GM23338 (cell line): ENCODE data around the gene FBRSL1.

Experiments
- CREB1 ChIP-seq: fragments of 250-450 bp; sonication (Bioruptor Pico); IDR thresholded peaks from 2 replicates; pipeline ENCODE4 v1.5.0; 2020; ENCODE audit warnings: low read depth, mild to moderate bottlenecking, moderate library complexity
- EZH2 ChIP-seq: fragments of 200-600 bp; sonication (generic); IDR thresholded peaks from one replicate; pipeline ENCODE4 v1.8.0; 2017; ENCODE audit warnings: antibody characterized with exemption, mild to moderate bottlenecking, low read depth; ENCODE audit not compliant: unreplicated experiment
- EZH2phosphoT487 ChIP-seq: fragments of 200-600 bp; sonication (generic); IDR thresholded peaks from one replicate; pipeline ENCODE4 v1.8.1; 2018; ENCODE audit warnings: antibody characterized with exemption; ENCODE audit not compliant: unreplicated experiment
- JUNB ChIP-seq: IDR thresholded peaks from one replicate; pipeline ENCODE4 v1.6.1; 2016; ENCODE audit warnings: antibody characterized with exemption; ENCODE audit not compliant: unreplicated experiment
- NANOG ChIP-seq: IDR thresholded peaks from 2 replicates; pipeline ENCODE4 v1.6.1; 2016; ENCODE audit warnings: antibody characterized with exemption, borderline replicate concordance
- POLR2AphosphoS5 ChIP-seq: IDR thresholded peaks from 2 replicates; pipeline ENCODE4 v1.6.1; 2016; ENCODE audit warnings: antibody characterized with exemption, low read depth
- STAT1 ChIP-seq: IDR thresholded peaks from one replicate; pipeline ENCODE4 v1.6.1; 2016; ENCODE audit warnings: antibody characterized with exemption; ENCODE audit not compliant: unreplicated experiment
- ZNF114 ChIP-seq: fragments of 250-450 bp; sonication (Bioruptor Pico); IDR thresholded peaks from 2 replicates; pipeline ENCODE4 v1.5.0; 2020; ENCODE audit warnings: mild to moderate bottlenecking, moderate library complexity
- ZNF331 ChIP-seq: fragments of 250-450 bp; sonication (Bioruptor Pico); IDR thresholded peaks from 2 replicates; pipeline ENCODE4 v1.5.0; 2020; ENCODE audit warnings: low read depth, mild to moderate bottlenecking, moderate library complexity
- TF ChIP-seq, protein P1 (sequence below), 2 experiments: fragments of 200-600 bp in 1 of 2; sonication (generic) in 1 of 2; conservative IDR thresholded peaks; 2 replicates each; pipeline versions ENCODE4 v1.5.1 to v1.6.1; 2016 to 2017; ENCODE audit warnings: antibody characterized with exemption in 2 of 2, low read depth in 2 of 2, mild to moderate bottlenecking in 2 of 2, moderate library complexity in 1 of 2
- TF ChIP-seq, protein P2 (sequence below): IDR thresholded peaks from one replicate; pipeline ENCODE4 v1.6.1; 2018; ENCODE audit warnings: antibody characterized with exemption; ENCODE audit not compliant: unreplicated experiment
- TF ChIP-seq, protein P3 (sequence below): IDR thresholded peaks from 2 replicates; pipeline ENCODE4 v1.6.1; 2016; ENCODE audit warnings: antibody characterized with exemption
- TF ChIP-seq, protein P4 (sequence below): fragments of 250-450 bp; sonication (Bioruptor Pico); IDR thresholded peaks from 2 replicates; pipeline ENCODE4 v1.5.0; 2020; ENCODE audit warnings: mild to moderate bottlenecking, moderate library complexity

DNA sequence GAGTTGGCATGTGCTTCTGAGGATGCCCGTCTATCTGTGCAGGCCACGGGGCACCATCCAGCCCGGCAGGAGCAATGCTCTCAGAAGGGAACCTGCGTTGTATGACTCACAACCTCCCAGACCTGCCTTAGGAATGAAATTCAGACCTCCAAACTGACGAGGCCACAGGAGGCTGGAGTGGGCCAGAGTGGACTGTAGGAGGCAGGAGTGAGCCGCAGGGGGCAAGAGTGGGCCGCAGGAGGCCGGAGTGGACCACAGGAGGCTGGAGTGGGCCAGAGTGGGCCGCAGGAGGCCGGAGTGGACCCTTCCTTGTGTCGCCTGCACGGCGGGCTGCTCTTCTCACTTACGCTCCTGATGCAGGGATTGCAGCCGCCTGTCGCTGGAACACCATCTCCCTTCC is 11.1 kb upstream of the FBRSL1 start:
- TF ChIP-seq, protein P1, sequence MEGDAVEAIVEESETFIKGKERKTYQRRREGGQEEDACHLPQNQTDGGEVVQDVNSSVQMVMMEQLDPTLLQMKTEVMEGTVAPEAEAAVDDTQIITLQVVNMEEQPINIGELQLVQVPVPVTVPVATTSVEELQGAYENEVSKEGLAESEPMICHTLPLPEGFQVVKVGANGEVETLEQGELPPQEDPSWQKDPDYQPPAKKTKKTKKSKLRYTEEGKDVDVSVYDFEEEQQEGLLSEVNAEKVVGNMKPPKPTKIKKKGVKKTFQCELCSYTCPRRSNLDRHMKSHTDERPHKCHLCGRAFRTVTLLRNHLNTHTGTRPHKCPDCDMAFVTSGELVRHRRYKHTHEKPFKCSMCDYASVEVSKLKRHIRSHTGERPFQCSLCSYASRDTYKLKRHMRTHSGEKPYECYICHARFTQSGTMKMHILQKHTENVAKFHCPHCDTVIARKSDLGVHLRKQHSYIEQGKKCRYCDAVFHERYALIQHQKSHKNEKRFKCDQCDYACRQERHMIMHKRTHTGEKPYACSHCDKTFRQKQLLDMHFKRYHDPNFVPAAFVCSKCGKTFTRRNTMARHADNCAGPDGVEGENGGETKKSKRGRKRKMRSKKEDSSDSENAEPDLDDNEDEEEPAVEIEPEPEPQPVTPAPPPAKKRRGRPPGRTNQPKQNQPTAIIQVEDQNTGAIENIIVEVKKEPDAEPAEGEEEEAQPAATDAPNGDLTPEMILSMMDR (conservative IDR thresholded peaks at IDR 0.05; ENCODE audit: low read depth in 2 of 2): peak; percentile 16 to 39; a peak in 1 of 4 replicates
- TF ChIP-seq EZH2 (no peak), POLR2AphosphoS5 (no peak), ZNF114 (CRISPR knock-in tag) (no peak), EZH2phosphoT487 (no peak), ZNF331 (CRISPR knock-in tag) (no peak), STAT1 (no peak), CREB1 (CRISPR knock-in tag) (no peak), NANOG (no peak), JUNB (no peak)
- TF ChIP-seq, protein P2, sequence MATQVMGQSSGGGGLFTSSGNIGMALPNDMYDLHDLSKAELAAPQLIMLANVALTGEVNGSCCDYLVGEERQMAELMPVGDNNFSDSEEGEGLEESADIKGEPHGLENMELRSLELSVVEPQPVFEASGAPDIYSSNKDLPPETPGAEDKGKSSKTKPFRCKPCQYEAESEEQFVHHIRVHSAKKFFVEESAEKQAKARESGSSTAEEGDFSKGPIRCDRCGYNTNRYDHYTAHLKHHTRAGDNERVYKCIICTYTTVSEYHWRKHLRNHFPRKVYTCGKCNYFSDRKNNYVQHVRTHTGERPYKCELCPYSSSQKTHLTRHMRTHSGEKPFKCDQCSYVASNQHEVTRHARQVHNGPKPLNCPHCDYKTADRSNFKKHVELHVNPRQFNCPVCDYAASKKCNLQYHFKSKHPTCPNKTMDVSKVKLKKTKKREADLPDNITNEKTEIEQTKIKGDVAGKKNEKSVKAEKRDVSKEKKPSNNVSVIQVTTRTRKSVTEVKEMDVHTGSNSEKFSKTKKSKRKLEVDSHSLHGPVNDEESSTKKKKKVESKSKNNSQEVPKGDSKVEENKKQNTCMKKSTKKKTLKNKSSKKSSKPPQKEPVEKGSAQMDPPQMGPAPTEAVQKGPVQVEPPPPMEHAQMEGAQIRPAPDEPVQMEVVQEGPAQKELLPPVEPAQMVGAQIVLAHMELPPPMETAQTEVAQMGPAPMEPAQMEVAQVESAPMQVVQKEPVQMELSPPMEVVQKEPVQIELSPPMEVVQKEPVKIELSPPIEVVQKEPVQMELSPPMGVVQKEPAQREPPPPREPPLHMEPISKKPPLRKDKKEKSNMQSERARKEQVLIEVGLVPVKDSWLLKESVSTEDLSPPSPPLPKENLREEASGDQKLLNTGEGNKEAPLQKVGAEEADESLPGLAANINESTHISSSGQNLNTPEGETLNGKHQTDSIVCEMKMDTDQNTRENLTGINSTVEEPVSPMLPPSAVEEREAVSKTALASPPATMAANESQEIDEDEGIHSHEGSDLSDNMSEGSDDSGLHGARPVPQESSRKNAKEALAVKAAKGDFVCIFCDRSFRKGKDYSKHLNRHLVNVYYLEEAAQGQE: no peak
- TF ChIP-seq, protein P3, sequence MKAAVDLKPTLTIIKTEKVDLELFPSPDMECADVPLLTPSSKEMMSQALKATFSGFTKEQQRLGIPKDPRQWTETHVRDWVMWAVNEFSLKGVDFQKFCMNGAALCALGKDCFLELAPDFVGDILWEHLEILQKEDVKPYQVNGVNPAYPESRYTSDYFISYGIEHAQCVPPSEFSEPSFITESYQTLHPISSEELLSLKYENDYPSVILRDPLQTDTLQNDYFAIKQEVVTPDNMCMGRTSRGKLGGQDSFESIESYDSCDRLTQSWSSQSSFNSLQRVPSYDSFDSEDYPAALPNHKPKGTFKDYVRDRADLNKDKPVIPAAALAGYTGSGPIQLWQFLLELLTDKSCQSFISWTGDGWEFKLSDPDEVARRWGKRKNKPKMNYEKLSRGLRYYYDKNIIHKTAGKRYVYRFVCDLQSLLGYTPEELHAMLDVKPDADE: no peak
- TF ChIP-seq, protein P4, sequence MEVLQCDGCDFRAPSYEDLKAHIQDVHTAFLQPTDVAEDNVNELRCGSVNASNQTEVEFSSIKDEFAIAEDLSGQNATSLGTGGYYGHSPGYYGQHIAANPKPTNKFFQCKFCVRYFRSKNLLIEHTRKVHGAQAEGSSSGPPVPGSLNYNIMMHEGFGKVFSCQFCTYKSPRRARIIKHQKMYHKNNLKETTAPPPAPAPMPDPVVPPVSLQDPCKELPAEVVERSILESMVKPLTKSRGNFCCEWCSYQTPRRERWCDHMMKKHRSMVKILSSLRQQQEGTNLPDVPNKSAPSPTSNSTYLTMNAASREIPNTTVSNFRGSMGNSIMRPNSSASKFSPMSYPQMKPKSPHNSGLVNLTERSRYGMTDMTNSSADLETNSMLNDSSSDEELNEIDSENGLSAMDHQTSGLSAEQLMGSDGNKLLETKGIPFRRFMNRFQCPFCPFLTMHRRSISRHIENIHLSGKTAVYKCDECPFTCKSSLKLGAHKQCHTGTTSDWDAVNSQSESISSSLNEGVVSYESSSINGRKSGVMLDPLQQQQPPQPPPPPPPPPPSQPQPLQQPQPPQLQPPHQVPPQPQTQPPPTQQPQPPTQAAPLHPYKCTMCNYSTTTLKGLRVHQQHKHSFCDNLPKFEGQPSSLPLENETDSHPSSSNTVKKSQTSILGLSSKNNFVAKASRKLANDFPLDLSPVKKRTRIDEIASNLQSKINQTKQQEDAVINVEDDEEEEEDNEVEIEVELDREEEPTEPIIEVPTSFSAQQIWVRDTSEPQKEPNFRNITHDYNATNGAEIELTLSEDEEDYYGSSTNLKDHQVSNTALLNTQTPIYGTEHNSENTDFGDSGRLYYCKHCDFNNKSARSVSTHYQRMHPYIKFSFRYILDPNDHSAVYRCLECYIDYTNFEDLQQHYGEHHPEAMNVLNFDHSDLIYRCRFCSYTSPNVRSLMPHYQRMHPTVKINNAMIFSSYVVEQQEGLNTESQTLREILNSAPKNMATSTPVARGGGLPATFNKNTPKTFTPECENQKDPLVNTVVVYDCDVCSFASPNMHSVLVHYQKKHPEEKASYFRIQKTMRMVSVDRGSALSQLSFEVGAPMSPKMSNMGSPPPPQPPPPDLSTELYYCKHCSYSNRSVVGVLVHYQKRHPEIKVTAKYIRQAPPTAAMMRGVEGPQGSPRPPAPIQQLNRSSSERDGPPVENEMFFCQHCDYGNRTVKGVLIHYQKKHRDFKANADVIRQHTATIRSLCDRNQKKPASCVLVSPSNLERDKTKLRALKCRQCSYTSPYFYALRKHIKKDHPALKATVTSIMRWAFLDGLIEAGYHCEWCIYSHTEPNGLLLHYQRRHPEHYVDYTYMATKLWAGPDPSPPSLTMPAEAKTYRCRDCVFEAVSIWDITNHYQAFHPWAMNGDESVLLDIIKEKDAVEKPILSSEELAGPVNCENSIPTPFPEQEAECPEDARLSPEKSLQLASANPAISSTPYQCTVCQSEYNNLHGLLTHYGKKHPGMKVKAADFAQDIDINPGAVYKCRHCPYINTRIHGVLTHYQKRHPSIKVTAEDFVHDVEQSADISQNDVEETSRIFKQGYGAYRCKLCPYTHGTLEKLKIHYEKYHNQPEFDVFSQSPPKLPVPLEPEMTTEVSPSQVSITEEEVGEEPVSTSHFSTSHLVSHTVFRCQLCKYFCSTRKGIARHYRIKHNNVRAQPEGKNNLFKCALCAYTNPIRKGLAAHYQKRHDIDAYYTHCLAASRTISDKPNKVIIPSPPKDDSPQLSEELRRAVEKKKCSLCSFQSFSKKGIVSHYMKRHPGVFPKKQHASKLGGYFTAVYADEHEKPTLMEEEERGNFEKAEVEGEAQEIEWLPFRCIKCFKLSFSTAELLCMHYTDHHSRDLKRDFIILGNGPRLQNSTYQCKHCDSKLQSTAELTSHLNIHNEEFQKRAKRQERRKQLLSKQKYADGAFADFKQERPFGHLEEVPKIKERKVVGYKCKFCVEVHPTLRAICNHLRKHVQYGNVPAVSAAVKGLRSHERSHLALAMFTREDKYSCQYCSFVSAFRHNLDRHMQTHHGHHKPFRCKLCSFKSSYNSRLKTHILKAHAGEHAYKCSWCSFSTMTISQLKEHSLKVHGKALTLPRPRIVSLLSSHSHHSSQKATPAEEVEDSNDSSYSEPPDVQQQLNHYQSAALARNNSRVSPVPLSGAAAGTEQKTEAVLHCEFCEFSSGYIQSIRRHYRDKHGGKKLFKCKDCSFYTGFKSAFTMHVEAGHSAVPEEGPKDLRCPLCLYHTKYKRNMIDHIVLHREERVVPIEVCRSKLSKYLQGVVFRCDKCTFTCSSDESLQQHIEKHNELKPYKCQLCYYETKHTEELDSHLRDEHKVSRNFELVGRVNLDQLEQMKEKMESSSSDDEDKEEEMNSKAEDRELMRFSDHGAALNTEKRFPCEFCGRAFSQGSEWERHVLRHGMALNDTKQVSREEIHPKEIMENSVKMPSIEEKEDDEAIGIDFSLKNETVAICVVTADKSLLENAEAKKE: no peak
